GM23338 (cell line): Measurements from ENCODE around the gene CLIP1. TPM values are rescaled to one million over a fixed set of nuclear protein-coding genes. Genes with fewer than 3 reads are reported as not detected.

Source experiments
- ATAC-seq: fragments of 200-7000 bp; cut with Tn5 transposase; 3 replicates; pipeline ENCODE4 v1.9.1; 2020
- DNase-seq: peaks from one replicate; pipeline ENCODE4 v3.0.0-alpha.2; 2015; ENCODE audit warnings: low spot score
- H2AFZ ChIP-seq: fragments of 200-600 bp; sonication (generic); 2 replicates; pipeline ENCODE4 v1.8.0; 2016; ENCODE audit warnings: antibody characterized with exemption, mild to moderate bottlenecking, moderate library complexity
- H3F3A ChIP-seq: fragments of 200-600 bp; sonication (generic); replicated peaks from 2 replicates; pipeline ENCODE4 v1.8.0; 2017; ENCODE audit warnings: antibody characterized with exemption, mixed run types, low read depth
- H3K27ac ChIP-seq: fragments of 200-600 bp; sonication (generic); 2 replicates; pipeline ENCODE4 v1.6.1; 2016; ENCODE audit warnings: low read depth
- H3K27me3 ChIP-seq: fragments of 200-600 bp; sonication (generic); 2 replicates; pipeline ENCODE4 v1.8.0; 2016; ENCODE audit warnings: mild to moderate bottlenecking, mixed run types, moderate library complexity; ENCODE audit not compliant: insufficient read depth
- H3K36me3 ChIP-seq: fragments of 200-600 bp; sonication (generic); 2 replicates; pipeline ENCODE4 v1.8.0; 2016; ENCODE audit warnings: mild to moderate bottlenecking; ENCODE audit not compliant: insufficient read depth
- H3K4me1 ChIP-seq: fragments of 200-600 bp; sonication (generic); 2 replicates; pipeline ENCODE4 v1.8.0; 2016; ENCODE audit warnings: mild to moderate bottlenecking, moderate library complexity; ENCODE audit not compliant: insufficient read depth
- H3K4me2 ChIP-seq: fragments of 200-600 bp; sonication (generic); 2 replicates; pipeline ENCODE4 v1.7.1; 2017; ENCODE audit warnings: mixed run types
- H3K4me3 ChIP-seq: fragments of 200-600 bp; sonication (generic); 2 replicates; pipeline ENCODE4 v1.6.1; 2016; ENCODE audit warnings: mixed run types
- H3K79me2 ChIP-seq: fragments of 200-600 bp; sonication (generic); replicated peaks from 2 replicates; pipeline ENCODE4 v1.8.0; 2017; ENCODE audit warnings: mild to moderate bottlenecking; ENCODE audit not compliant: insufficient read depth
- H3K9me2 ChIP-seq: fragments of 200-600 bp; sonication (generic); 2 replicates; pipeline ENCODE4 v1.8.0; 2017; ENCODE audit not compliant: insufficient read depth
- H4K20me1 ChIP-seq: fragments of 200-600 bp; sonication (generic); replicated peaks from 2 replicates; pipeline ENCODE4 v1.8.0; 2017; ENCODE audit warnings: mild to moderate bottlenecking; ENCODE audit not compliant: insufficient read depth
- H3K27ac Mint-ChIP-seq: 2 replicates; pipeline ENCODE4 v1.8.0; 2020; ENCODE audit warnings: inconsistent platforms, mild to moderate bottlenecking, moderate library complexity, mixed read lengths
- H3K27me3 Mint-ChIP-seq: 3 replicates; pipeline ENCODE4 v1.8.0; 2022; ENCODE audit warnings: low read depth, mild to moderate bottlenecking, moderate library complexity, mixed read lengths, inconsistent platforms; ENCODE audit not compliant: insufficient read depth, poor library complexity
- H3K36me3 Mint-ChIP-seq: 3 replicates; pipeline ENCODE4 v1.8.0; 2021; ENCODE audit warnings: low read depth, mild to moderate bottlenecking, inconsistent platforms, moderate library complexity, mixed read lengths
- H3K4me1 Mint-ChIP-seq: 3 replicates; pipeline ENCODE4 v1.8.0; 2020; ENCODE audit warnings: mild to moderate bottlenecking, inconsistent platforms, mixed read lengths
- H3K4me3 Mint-ChIP-seq: 3 replicates; pipeline ENCODE4 v1.8.0; 2021; ENCODE audit warnings: moderate library complexity, mild to moderate bottlenecking, inconsistent platforms, mixed read lengths
- H3K9me3 Mint-ChIP-seq: 3 replicates; pipeline ENCODE4 v1.8.0; 2020; ENCODE audit warnings: moderate library complexity, mild to moderate bottlenecking, inconsistent platforms, mixed read lengths
- CREB1 ChIP-seq: fragments of 250-450 bp; sonication (Bioruptor Pico); IDR thresholded peaks from 2 replicates; pipeline ENCODE4 v1.5.0; 2020; ENCODE audit warnings: low read depth, mild to moderate bottlenecking, moderate library complexity
- JUNB ChIP-seq: IDR thresholded peaks from one replicate; pipeline ENCODE4 v1.6.1; 2016; ENCODE audit warnings: antibody characterized with exemption; ENCODE audit not compliant: unreplicated experiment
- STAT1 ChIP-seq: IDR thresholded peaks from one replicate; pipeline ENCODE4 v1.6.1; 2016; ENCODE audit warnings: antibody characterized with exemption; ENCODE audit not compliant: unreplicated experiment
- long read RNA-seq: library from polyadenylated mRNA; unstranded; transcript quantifications from one replicate; pipeline ENCODE4 v2.0.0, GENCODE V29; 2020; ENCODE audit not compliant: unreplicated experiment
- polyA plus RNA-seq: library from polyadenylated mRNA; unstranded; fragments of >200 nt; fragmentation: Nextera tagmentation; extraction: Ambion mirVana; gene quantifications from 2 replicates; pipeline ENCODE4 v1.2.1, GENCODE V29; 2016
- total RNA-seq: library from RNA; depleted of rRNA; stranded (reverse); fragments of >200 nt; shearing (Covaris generic); gene quantifications from 2 replicates; pipeline ENCODE4 v1.2.3, GENCODE V29; 2014; rRNA removed
- TF ChIP-seq, protein P1 (sequence below): fragments of 250-450 bp; sonication (Bioruptor Pico); IDR thresholded peaks from 2 replicates; pipeline ENCODE4 v1.5.0; 2020; ENCODE audit warnings: mild to moderate bottlenecking, moderate library complexity
- TF ChIP-seq, protein P2 (sequence below), 2 experiments: fragments of 200-600 bp in 1 of 2; sonication (generic) in 1 of 2; conservative IDR thresholded peaks; 2 replicates each; pipeline versions ENCODE4 v1.5.1 to v1.6.1; 2016 to 2017; ENCODE audit warnings: antibody characterized with exemption in 2 of 2, low read depth in 2 of 2, mild to moderate bottlenecking in 2 of 2, moderate library complexity in 1 of 2

CLIP1 gene
- total RNA-seq (15.0 and 21.1 TPM in 2 replicates), polyA plus RNA-seq (8.6 and 11.5 TPM in 2 replicates)
- long read RNA-seq, partial matches to known transcripts = 5 of 8 reads
- long read RNA-seq, other reads (novel, unspliced or antisense) = 3 of 8 reads

DNA sequence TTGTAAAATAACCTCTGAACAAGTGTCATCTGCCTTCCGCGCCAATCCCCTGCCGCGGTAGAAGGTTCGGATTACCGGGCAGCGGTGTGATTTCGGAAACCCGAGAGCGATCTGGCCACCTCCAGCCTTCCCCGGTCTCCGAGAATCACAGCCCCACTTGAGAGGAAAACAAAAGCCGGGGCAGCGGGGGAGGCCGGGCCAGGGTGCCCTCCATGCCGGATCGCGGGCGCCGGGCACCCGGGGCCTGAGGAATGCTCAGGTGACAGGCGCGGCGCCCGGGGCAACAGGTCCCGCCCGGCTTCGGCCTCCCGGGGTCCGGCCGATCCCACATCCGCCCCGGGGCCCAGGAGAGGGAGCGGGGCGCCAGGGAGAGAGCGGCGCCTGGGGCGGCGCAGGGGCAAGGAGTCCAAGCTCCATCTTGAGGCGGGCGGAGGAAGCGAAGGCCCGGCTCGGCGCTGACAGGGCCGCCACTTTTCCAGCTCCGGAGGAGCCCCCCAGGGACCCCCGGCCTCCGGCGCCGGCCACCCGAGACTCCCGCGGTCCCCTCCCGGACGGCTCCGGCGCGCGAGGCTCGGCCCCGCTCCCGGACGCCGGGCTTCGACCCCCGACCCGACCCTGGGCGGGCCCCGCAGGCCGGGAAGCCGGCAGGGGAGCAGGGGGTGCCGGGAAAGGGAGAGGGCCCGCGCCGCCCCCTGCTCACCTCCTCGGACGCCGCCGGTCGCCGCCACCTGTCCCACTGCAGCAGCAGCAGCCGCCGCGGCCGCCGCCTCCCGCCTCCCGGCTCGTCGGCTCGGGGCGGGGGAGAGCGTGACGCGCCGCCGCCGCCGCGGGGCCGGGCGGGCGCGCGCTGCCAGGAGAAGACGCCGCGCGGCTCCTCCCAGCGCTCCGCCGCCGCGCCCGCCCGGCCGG lies at the start of gene CLIP1:
TSS of gene CLIP1 (minus strand) at position 849 of the 909 bp plus-strand sequence. CDS start 42,217 bp downstream, outside the sequence.
- H3K4me1 ChIP-seq = peaks cover 14% of the 10 kb centered on the region
- no peak for TF ChIP-seq STAT1
- TF ChIP-seq JUNB = no peak
- TF ChIP-seq, protein P1, sequence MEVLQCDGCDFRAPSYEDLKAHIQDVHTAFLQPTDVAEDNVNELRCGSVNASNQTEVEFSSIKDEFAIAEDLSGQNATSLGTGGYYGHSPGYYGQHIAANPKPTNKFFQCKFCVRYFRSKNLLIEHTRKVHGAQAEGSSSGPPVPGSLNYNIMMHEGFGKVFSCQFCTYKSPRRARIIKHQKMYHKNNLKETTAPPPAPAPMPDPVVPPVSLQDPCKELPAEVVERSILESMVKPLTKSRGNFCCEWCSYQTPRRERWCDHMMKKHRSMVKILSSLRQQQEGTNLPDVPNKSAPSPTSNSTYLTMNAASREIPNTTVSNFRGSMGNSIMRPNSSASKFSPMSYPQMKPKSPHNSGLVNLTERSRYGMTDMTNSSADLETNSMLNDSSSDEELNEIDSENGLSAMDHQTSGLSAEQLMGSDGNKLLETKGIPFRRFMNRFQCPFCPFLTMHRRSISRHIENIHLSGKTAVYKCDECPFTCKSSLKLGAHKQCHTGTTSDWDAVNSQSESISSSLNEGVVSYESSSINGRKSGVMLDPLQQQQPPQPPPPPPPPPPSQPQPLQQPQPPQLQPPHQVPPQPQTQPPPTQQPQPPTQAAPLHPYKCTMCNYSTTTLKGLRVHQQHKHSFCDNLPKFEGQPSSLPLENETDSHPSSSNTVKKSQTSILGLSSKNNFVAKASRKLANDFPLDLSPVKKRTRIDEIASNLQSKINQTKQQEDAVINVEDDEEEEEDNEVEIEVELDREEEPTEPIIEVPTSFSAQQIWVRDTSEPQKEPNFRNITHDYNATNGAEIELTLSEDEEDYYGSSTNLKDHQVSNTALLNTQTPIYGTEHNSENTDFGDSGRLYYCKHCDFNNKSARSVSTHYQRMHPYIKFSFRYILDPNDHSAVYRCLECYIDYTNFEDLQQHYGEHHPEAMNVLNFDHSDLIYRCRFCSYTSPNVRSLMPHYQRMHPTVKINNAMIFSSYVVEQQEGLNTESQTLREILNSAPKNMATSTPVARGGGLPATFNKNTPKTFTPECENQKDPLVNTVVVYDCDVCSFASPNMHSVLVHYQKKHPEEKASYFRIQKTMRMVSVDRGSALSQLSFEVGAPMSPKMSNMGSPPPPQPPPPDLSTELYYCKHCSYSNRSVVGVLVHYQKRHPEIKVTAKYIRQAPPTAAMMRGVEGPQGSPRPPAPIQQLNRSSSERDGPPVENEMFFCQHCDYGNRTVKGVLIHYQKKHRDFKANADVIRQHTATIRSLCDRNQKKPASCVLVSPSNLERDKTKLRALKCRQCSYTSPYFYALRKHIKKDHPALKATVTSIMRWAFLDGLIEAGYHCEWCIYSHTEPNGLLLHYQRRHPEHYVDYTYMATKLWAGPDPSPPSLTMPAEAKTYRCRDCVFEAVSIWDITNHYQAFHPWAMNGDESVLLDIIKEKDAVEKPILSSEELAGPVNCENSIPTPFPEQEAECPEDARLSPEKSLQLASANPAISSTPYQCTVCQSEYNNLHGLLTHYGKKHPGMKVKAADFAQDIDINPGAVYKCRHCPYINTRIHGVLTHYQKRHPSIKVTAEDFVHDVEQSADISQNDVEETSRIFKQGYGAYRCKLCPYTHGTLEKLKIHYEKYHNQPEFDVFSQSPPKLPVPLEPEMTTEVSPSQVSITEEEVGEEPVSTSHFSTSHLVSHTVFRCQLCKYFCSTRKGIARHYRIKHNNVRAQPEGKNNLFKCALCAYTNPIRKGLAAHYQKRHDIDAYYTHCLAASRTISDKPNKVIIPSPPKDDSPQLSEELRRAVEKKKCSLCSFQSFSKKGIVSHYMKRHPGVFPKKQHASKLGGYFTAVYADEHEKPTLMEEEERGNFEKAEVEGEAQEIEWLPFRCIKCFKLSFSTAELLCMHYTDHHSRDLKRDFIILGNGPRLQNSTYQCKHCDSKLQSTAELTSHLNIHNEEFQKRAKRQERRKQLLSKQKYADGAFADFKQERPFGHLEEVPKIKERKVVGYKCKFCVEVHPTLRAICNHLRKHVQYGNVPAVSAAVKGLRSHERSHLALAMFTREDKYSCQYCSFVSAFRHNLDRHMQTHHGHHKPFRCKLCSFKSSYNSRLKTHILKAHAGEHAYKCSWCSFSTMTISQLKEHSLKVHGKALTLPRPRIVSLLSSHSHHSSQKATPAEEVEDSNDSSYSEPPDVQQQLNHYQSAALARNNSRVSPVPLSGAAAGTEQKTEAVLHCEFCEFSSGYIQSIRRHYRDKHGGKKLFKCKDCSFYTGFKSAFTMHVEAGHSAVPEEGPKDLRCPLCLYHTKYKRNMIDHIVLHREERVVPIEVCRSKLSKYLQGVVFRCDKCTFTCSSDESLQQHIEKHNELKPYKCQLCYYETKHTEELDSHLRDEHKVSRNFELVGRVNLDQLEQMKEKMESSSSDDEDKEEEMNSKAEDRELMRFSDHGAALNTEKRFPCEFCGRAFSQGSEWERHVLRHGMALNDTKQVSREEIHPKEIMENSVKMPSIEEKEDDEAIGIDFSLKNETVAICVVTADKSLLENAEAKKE = no peak
- TF ChIP-seq CREB1 (CRISPR knock-in tag) = no peak
- TF ChIP-seq, protein P2, sequence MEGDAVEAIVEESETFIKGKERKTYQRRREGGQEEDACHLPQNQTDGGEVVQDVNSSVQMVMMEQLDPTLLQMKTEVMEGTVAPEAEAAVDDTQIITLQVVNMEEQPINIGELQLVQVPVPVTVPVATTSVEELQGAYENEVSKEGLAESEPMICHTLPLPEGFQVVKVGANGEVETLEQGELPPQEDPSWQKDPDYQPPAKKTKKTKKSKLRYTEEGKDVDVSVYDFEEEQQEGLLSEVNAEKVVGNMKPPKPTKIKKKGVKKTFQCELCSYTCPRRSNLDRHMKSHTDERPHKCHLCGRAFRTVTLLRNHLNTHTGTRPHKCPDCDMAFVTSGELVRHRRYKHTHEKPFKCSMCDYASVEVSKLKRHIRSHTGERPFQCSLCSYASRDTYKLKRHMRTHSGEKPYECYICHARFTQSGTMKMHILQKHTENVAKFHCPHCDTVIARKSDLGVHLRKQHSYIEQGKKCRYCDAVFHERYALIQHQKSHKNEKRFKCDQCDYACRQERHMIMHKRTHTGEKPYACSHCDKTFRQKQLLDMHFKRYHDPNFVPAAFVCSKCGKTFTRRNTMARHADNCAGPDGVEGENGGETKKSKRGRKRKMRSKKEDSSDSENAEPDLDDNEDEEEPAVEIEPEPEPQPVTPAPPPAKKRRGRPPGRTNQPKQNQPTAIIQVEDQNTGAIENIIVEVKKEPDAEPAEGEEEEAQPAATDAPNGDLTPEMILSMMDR (conservative IDR thresholded peaks at IDR 0.05; ENCODE audit: low read depth in 2 of 2) = peak in 1 of 2 experiments; percentile 33; a peak in 2 of 4 replicates
- Mint-ChIP-seq H3K4me3 (peak within 1 kb of the TSS; percentile 88), H3K27ac (peak within 1 kb of the TSS; percentile 96), H3K9me3 (no peaks in the 10 kb centered on the region), H3K4me1 (peaks cover 20% of the 10 kb centered on the region), H3K36me3 (no peaks in the 10 kb centered on the region; the same call in 2 of the 3 replicates), H3K27me3 (peaks cover 11% of the 10 kb centered on the region)
- peaks cover 17% of the 10 kb centered on the region for H3F3A ChIP-seq
- no peaks in the 10 kb centered on the region for H3K36me3 ChIP-seq
- H3K4me3 ChIP-seq = peak within 1 kb of the TSS; percentile 93
- no peaks in the 10 kb centered on the region for H3K9me2 ChIP-seq
- H3K27me3 ChIP-seq = peaks cover 17% of the 10 kb centered on the region; the same call in 1 of the 2 replicates
- peak within 1 kb of the TSS; percentile 76 for H3K27ac ChIP-seq
- H3K79me2 ChIP-seq = peaks cover 25% of the 10 kb centered on the region; the same call in 1 of the 2 replicates
- no peaks in the 10 kb centered on the region; the same call in 1 of the 2 replicates for H4K20me1 ChIP-seq
- peak within 1 kb of the TSS; percentile 99 for H3K4me2 ChIP-seq
- peak within 1 kb of the TSS; percentile 99 for H2AFZ ChIP-seq
- DNase-seq (peak; percentile 84), ATAC-seq (peak; percentile 83)
